Stimulated activated effector memory CD8-positive, alpha-beta T cell treated with anti-CD3 and anti-CD28 coated beads, Interleukin-12 subunit alpha, Interleukin-12 subunit beta, amount 100 ng/mL, for 72 hours (primary cell): ENCODE results near the gene CHRM1.
A peak's percentile ranks its signal among the peaks of the same experiment; 100 is the strongest.
"Not testable (repeated sequence)": the region's sequence is repeated elsewhere in the genome, so short reads cannot be mapped to it uniquely, and the experiment has no call there.

Source experiments
- ATAC-seq: fragments of 150-1000 bp; cut with Tn5 transposase; 2 replicates; pipeline ENCODE4 v1.10.0; 2021
- DNase-seq, 2 donors: peaks; one replicate each; pipeline ENCODE4 v3.0.0; 2021 to 2022; ENCODE audit warnings: low spot score in 2 of 2
- H3K27ac Mint-ChIP-seq: one replicate; pipeline ENCODE4 v1.8.0; 2022; ENCODE audit warnings: mild to moderate bottlenecking, mixed read lengths
- H3K36me3 Mint-ChIP-seq: one replicate; pipeline ENCODE4 v1.8.0; 2022; ENCODE audit warnings: mild to moderate bottlenecking, mixed read lengths
- H3K4me1 Mint-ChIP-seq: one replicate; pipeline ENCODE4 v1.8.0; 2022; ENCODE audit warnings: mixed read lengths
- H3K4me3 Mint-ChIP-seq: one replicate; pipeline ENCODE4 v1.8.0; 2022; ENCODE audit warnings: mild to moderate bottlenecking, mixed read lengths
- H3K9me3 Mint-ChIP-seq: one replicate; pipeline ENCODE4 v1.8.0; 2022; ENCODE audit warnings: mixed read lengths

CHRM1 gene

DNA sequence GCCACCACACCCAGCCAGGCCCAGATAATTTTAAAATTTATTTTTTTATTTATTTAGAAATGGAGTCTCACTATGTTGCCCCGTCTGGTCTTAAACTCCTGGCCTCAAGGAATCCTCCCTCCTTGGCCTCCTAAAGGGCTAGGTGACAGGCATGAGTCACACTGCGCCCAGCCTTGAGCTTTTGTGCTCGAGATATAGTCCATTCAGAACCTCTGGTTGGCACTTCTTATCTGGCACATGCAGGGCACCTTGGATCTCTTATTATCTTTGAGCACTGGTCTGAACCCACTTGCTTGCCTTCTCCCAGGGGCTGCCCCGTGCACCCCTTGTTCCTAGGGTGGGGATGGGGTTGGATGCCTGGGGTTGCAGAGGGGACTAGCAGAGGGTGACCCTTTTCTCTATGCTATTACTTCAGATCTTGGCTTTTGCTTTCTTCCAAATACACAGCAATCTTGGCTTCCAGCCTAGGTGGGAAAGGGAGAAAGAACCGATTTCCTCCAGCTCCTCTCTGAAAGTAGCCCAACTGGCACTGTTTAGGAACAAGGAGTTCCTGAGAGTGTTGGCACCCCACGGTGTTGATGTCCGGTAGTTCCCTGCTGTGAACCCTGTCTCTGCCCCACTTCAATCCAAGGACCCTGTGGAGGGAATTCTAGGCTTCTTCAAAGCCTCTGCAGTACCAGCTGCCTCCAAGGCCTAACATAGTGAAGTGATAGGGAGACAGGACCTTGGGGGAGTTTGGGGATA lies 41.8 kb downstream of the CHRM1 start:
- Mint-ChIP-seq H3K4me1 (peaks cover 40% of the 10 kb centered on the region), H3K9me3 (no peaks in the 10 kb centered on the region), H3K4me3 (peak overlapping the region; percentile 95), H3K27ac (peak overlapping the region; percentile 99), H3K36me3 (peaks cover 52% of the 10 kb centered on the region)
- DNase-seq (no peak), ATAC-seq (no peak)

DNA sequence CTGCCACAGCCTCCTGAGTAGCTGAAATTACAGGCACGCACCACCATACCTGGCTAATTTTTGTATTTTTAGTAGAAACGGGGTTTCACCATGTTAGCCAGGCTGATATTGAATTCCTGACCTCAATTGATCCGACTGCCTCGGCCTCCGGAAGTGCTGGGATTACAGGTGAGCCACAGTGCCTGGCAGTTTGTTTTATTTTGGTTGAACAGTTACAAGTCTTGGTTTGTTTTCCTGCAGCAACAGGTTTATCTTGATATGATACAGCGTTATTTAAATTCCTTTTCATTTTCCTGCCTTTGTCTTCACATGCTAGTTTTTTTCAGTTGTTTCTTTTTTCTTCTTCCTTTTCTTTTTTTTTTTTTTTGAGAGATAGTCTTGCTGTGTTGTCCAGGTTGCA lies 44.5 kb downstream of the CHRM1 start:
- no peak overlapping the region for H3K4me3 Mint-ChIP-seq
- peaks cover 26% of the 10 kb centered on the region for H3K36me3 Mint-ChIP-seq
- ATAC-seq (no peak), DNase-seq (no peak)
- peaks cover 18% of the 10 kb centered on the region for H3K4me1 Mint-ChIP-seq
- no peak overlapping the region for H3K27ac Mint-ChIP-seq
- no peaks in the 10 kb centered on the region for H3K9me3 Mint-ChIP-seq

DNA sequence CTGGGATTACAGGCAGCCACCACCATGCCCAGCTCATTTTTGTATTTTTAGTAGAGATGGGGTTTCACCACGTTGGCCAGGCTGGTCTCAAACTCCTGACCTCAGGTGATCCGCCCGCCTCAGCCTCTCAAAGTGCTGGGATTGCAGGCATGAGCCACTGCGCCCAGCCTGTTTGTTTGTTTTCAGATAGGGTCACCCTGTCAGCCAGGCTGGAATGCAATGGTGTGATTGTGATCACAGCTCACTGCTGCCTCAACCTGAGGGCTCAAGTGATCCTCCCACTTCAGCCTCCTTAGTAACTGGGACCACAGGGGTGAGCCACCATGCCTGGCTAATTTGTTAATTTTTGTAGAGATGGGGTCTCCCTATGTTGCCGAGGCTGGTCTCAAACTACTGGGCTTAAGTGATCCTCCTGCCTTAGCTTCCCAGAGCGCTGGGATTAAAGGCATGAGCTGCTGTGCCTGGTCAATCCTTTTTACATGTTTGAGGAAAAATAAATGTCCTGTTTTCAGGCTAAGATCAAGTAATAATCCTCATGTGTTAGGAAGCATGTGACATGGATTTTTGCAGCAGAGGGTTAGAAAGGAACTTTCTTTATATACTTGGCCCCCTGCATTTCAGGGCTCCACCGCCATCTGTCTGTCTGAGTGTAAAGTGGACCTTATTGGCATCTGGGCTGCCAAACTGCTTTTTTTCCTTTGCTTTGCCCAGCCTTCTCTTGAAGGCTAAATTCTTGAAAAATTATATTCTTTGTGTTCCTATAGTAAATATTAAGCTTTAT lies 45.3 kb downstream of the CHRM1 start:
- no peak overlapping the region for H3K4me3 Mint-ChIP-seq
- DNase-seq: no peak
- peaks cover 17% of the 10 kb centered on the region for H3K36me3 Mint-ChIP-seq
- no peak overlapping the region for H3K27ac Mint-ChIP-seq
- ATAC-seq: no peak
- no peaks in the 10 kb centered on the region for H3K9me3 Mint-ChIP-seq
- H3K4me1 Mint-ChIP-seq: peaks cover 18% of the 10 kb centered on the region

DNA sequence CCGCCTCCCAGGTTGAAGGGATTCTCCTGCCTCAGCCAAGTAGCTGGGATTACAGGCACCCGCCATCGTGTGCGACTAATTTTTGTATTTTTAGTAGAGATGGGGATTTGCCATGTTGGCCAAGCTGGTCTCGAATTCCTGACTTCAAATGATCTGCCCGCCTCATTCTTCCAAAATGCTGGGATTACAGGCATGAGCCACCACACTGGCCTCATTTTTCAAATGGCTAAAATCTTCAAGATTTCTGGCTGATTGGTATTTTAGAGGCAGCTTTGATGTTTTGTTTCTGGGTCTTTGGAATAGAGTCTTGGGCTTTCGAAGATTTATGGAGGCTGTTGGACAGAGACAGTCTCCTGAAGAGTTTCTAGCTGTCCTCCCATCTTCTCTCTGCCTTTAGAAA lies 46.3 kb downstream of the CHRM1 start:
- Mint-ChIP-seq H3K4me3 (no peak overlapping the region), H3K9me3 (no peaks in the 10 kb centered on the region), H3K36me3 (peaks cover 8% of the 10 kb centered on the region), H3K27ac (no peak overlapping the region), H3K4me1 (peaks cover 7% of the 10 kb centered on the region)
- no peak for ATAC-seq
- DNase-seq: no peak

DNA sequence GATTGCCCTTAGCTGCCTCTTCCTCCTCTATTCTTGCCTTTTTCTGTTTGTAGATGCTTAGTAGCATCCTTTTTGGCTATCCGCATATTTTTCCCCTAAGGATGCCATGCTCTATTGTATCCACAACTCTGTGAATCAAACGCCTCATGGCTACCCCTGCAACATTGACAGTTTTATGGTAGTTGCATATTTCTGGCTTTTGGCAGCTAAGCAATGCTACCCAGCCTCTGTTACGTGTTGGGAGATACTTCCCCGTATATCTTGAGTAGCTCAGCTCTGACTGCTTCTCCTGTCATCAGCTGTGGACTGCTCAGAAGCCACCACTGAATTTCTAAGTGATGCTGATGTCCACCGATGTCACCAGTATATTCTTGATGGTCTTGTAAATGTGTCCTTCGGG lies 55.5 kb downstream of the CHRM1 start:
- Mint-ChIP-seq H3K4me1 (peaks cover 9% of the 10 kb centered on the region), H3K4me3 (no peak overlapping the region), H3K27ac (no peak overlapping the region), H3K9me3 (no peaks in the 10 kb centered on the region), H3K36me3 (peaks cover 6% of the 10 kb centered on the region)
- no peak for ATAC-seq
- DNase-seq: no peak

DNA sequence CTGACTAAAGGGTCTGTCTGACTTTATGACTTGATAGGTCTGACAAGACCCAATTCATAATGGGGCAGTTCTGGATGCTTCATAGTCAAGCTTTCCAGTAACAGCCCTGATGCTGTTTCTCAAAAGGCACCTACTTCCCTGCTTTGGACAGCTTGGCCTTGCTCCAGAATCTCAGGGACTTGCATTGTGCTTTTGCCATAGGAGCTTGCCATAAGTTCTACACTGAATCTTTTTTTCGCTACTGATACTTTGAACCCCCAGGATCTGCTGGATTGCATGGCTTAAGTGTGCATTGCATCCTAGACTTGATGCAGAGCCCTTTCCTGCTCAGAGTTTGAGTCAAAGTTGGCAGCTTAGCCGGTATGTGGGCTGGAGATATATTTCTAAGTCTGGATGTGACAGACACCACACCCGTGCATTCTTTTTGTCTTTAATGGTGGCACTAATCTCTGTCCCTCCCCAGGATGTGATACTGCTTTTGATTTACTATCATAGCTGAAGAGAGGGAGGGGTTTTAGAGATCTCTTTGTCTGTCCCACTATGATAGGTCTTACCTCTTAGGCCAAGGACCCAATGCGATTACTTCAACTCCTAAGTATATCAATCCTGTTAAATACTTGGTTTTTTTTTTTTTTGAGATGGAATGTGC lies 57.4 kb downstream of the CHRM1 start:
- DNase-seq: no peak
- H3K36me3 Mint-ChIP-seq: no peaks in the 10 kb centered on the region
- H3K4me3 Mint-ChIP-seq: no peak overlapping the region
- no peak overlapping the region for H3K27ac Mint-ChIP-seq
- no peaks in the 10 kb centered on the region for H3K9me3 Mint-ChIP-seq
- ATAC-seq: no peak
- H3K4me1 Mint-ChIP-seq: peaks cover 16% of the 10 kb centered on the region

DNA sequence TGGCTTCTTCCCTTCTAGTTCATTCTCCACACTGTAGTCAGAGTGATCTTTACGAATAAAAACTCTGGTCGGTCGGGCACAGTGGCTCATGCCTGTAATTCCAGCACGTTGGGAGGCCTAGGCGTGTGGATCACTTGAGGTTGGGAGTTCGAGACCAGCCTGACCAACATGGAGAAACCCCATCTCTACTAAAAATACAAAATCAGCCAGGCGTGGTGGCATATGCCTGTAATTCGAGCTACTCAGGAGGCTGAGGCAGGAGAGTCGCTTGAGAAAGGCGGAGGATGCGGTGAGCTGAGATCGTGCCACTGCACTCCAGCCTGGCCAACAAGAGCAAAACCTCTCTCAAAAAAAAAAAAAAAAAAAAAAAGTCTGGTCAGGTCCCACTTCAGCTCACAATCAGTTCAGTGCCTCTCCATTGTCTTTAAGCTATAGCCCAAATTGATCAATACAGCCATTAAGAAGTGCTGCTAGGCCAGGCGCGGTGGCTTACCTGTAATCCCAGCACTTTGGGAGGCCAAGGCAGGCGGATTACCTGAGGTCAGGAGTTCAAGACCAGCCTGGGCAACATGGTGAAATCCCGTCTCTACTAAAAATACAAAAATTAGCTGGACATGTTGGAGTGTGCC lies 59.5 kb downstream of the CHRM1 start:
- not testable (repeated sequence) for H3K4me3 Mint-ChIP-seq, H3K9me3 Mint-ChIP-seq, ATAC-seq, H3K27ac Mint-ChIP-seq, DNase-seq, H3K36me3 Mint-ChIP-seq
- H3K4me1 Mint-ChIP-seq: peaks cover 16% of the 10 kb centered on the region

DNA sequence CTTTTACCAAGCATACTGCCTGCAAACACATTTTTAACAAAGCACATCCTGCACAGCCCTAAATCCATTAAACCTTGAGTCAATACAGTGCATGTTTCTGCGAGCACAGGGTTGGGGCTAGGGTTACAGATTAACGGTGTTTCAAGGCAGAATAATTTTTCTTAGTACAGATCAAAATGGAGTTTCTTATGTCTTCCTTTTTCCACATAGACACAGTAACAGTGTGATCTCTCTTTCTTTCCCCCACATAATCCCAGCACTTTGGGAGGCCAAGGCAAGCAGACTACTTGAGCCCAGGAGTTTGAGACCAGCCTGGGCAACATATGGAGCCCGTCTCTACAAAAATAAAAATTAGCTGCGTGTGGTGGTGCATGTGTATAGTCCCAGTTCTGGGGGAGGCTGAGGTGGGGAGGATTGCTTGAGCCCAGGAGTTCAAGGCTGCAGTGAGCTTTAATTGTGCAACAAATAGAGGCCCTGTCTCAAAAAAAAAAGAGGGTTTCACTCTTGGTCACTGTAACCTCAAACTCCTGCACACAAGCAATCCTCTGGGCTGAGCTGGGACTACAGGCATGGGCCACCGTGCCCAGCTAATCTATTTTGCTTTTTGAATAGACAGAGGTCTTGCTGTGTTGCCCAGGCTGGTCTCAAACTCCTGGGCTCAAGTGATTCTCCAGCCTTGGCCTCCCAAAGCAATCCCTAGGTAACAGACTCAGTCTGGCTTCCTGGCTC lies 60.2 kb downstream of the CHRM1 start:
- Mint-ChIP-seq H3K4me3 (no peak overlapping the region), H3K9me3 (no peaks in the 10 kb centered on the region), H3K27ac (no peak overlapping the region), H3K36me3 (peaks cover 16% of the 10 kb centered on the region), H3K4me1 (peaks cover 20% of the 10 kb centered on the region)
- ATAC-seq (peak; percentile 59), DNase-seq (no peak)

DNA sequence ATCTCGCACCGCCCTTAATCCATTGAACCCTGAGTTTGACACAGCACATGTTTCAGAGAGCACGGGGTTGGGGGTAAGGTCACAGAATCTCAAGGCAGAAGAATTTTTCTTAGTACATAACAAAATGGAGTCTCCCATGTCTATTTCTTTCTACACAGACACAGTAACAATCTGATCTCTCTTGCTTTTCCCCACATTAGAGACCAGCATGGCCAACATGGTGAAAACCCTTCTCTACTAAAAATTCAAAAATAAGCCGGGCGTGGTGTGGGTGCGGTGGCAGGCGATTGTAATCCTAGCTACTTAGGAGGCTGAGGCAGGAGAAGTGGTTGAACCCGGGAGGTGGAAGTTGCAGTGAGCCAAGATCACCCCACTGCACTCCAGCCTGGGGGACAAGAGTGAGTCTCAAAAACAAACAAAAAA lies 61.9 kb downstream of the CHRM1 start:
- not testable (repeated sequence) for H3K4me3 Mint-ChIP-seq
- H3K4me1 Mint-ChIP-seq: peaks cover 34% of the 10 kb centered on the region

More for the DNA sequence above, 61.9 kb downstream of the CHRM1 start:
- ATAC-seq, DNase-seq, H3K9me3 Mint-ChIP-seq: not testable (repeated sequence)
- H3K36me3 Mint-ChIP-seq: peaks cover 33% of the 10 kb centered on the region
- peak overlapping the region; percentile 77 for H3K27ac Mint-ChIP-seq
